ENCODE results near the gene TNFRSF4. TPM values are rescaled to one million over a fixed set of nuclear protein-coding genes. Genes with fewer than 3 reads are reported as not detected.

TNFRSF4 gene
- total RNA-seq, 1 donor from 2014 or later: 0.52 TPM

DNA sequence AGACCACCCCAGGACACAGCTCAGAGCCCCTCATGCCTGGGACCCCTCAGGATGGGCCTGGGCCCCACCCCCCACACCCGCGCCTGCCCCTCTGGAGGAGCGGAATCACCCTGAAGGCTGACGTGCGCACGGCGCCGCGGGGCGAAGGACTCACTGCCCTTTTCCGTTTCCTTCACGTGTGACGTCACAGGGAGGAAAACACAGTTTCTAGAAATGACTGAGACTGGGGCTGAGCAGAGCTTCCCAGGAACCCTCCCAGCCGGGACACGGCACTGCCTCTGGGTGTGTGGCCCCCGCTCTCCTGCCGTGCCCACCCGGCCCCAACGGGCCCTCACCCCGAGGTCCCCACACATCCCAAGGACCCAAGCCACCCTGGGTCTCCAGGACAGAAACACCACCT, 5.4 kb upstream of the TNFRSF4 start:
- Histone ChIP-seq H3K4me1 (ENCODE audit: control insufficient read depth in 3 of 3, insufficient read depth in 3 of 3, low read length in 3 of 3) (peaks cover 7 to 13% (median 9%) of the 10 kb centered on the region in 3 donors), H3K27me3 (ENCODE audit: control insufficient read depth in 3 of 3, insufficient read depth in 3 of 3, low read length in 3 of 3) (no peaks in the 10 kb centered on the region), H3K9ac (ENCODE audit: low read depth in 1 of 3, low read length in 3 of 3) (no peak overlapping the region), H3K4me3 (ENCODE audit: low read length in 3 of 3) (no peak overlapping the region), H3K36me3 (ENCODE audit: control insufficient read depth in 3 of 3, insufficient read depth in 3 of 3, low read length in 3 of 3) (peaks cover 50 to 60% (median 57%) of the 10 kb centered on the region in 3 donors), H3K27ac (ENCODE audit: low read depth, low read length) (no peak overlapping the region), H3K9me3 (ENCODE audit: control insufficient read depth in 3 of 3, low read length in 3 of 3) (no peaks in the 10 kb centered on the region)

DNA sequence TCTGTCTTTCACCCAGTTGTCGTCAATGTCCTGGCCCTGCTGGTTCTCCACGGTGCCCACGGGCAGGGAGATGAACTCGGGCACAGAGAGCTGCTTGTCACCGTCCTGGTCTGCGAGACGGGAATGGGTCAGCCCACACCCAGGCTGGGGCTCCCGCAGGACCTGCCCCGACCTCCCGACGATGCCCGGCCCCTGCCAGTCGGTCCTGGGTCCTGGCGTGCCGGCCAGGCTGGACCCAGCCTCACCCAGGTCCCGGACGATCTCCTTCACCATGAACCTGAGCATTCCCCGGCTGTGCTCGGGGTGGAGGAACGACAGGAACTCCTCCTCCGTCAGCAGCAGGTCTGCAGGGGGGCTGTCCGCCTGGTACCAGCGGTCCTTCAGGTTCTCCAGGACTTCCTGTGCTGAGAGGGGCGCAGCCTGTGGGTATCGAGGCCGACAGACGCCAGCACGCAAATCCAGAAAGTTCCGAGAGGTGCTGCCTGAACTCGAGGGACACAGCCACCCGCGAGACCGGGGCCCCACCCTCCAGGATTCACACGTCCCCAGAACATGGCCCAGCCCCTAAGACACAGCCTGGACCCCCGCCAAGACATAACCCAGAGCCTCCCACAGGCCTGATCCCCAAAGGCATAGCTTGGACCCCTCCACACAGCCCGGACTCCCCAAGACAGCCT, 4.7 kb upstream of the TNFRSF4 start:
- H3K36me3 ChIP-seq (ENCODE audit: control insufficient read depth in 3 of 3, insufficient read depth in 3 of 3, low read length in 3 of 3): peaks cover 50 to 60% (median 57%) of the 10 kb centered on the region in 3 donors

DNA sequence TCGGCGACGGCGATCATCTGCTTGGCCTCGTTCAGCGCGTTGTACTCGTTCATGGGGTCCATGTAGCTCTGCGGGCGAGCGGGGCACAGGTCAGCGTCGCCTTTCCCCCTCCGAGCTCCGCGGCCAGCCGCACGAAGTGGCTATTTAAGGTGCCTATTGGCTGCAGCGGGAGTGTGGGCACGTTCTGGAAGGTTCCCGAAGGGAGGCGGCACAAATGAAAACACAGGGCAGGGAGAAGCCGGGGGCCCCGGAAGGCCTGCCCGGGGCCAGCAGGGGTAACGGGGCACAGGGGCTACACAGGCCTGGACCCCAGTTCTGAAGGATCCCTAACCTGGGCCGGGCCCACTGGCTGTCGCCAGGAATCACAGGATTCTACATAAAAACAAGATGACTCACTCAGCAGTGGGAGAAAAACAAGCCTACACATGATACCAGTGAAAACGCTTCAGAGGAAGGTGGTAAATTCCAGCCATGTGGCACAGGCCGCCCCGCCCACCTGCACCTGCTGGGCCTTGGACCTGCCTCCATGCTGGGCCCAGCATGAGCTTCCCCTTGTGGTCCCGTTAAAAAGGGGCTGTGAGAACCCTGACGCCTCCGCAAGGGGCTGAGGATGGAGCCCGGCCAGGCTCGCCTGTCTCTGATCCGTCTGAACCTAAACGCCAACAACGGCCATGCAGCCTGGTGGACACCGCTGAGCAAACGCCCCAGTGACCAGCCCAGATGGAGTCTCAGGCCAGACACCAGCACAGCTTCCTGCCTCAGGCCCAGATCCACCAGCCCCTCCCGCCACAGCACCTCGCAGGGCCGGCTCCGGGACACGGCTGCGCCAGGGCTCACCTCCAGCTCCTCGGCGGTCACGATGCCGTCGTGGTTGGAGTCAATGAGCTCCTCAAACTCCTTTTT, 3.9 kb upstream of the TNFRSF4 start:
- Histone ChIP-seq H3K4me1 (ENCODE audit: control insufficient read depth in 3 of 3, insufficient read depth in 3 of 3, low read length in 3 of 3) (peaks cover 7 to 14% (median 13%) of the 10 kb centered on the region in 3 donors), H3K27ac (ENCODE audit: low read depth, low read length) (no peak overlapping the region), H3K36me3 (ENCODE audit: control insufficient read depth in 3 of 3, insufficient read depth in 3 of 3, low read length in 3 of 3) (peaks cover 44 to 54% (median 50%) of the 10 kb centered on the region in 3 donors), H3K9ac (ENCODE audit: low read depth in 1 of 3, low read length in 3 of 3) (no peak overlapping the region), H3K9me3 (ENCODE audit: control insufficient read depth in 3 of 3, low read length in 3 of 3) (no peaks in the 10 kb centered on the region), H3K27me3 (ENCODE audit: control insufficient read depth in 3 of 3, insufficient read depth in 3 of 3, low read length in 3 of 3) (no peaks in the 10 kb centered on the region), H3K4me3 (ENCODE audit: low read length in 3 of 3) (no peak overlapping the region)

More for the DNA sequence above, 4.7 kb upstream of the TNFRSF4 start:
- peaks cover 7 to 14% (median 9%) of the 10 kb centered on the region in 3 donors for H3K4me1 ChIP-seq (ENCODE audit: control insufficient read depth in 3 of 3, insufficient read depth in 3 of 3, low read length in 3 of 3)
- no peak overlapping the region for H3K9ac ChIP-seq (ENCODE audit: low read depth in 1 of 3, low read length in 3 of 3)
- H3K27ac ChIP-seq (ENCODE audit: low read depth, low read length): no peak overlapping the region
- no peak overlapping the region for H3K4me3 ChIP-seq (ENCODE audit: low read length in 3 of 3)
- no peaks in the 10 kb centered on the region for H3K27me3 ChIP-seq (ENCODE audit: control insufficient read depth in 3 of 3, insufficient read depth in 3 of 3, low read length in 3 of 3)
- H3K9me3 ChIP-seq (ENCODE audit: control insufficient read depth in 3 of 3, low read length in 3 of 3): no peaks in the 10 kb centered on the region

DNA sequence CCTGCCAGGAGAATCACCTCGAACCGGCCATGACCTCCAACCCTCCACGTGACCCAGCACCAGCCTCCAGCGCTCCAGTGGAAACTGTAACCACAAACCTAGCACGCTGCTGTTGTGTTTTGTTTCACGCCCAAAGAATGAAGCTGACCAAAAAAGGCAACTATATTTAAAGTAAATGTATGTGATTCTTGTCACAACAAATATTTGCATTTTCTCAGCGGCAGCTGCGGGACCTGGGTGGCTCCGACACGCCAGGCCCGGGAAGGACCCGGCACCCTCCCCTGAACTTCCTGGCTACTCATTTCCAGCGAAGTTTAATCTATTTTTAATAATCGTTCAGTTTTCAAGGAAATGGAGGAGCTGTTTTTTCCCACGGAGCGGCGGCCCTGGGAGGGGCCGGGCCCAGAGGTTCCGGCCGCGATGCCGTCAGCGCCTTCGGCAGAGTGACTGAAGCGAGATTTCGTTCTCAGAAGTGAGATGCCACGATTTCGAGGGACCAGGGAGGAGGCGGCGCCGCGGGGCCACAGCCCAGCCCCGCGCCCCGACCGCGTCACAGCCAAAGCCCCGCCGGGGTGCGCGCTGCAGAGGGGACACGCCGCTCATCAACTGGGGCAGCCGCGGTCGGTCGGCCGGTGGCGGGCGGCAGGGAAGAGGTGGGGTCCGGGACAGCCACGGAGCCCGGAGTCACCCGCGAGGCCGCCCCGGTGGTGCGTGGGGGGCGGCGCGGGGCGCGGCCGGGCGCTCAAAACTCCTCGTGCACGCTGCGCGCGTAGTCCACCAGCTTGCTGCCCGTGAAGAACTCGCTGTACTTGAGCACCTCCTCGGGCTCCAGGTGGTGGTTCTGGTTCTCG, 3.0 kb upstream of the TNFRSF4 start:
- Histone ChIP-seq H3K4me3 (ENCODE audit: low read length in 3 of 3) (no peak overlapping the region), H3K27me3 (ENCODE audit: control insufficient read depth in 3 of 3, insufficient read depth in 3 of 3, low read length in 3 of 3) (no peaks in the 10 kb centered on the region), H3K36me3 (ENCODE audit: control insufficient read depth in 3 of 3, insufficient read depth in 3 of 3, low read length in 3 of 3) (peaks cover 38 to 45% (median 43%) of the 10 kb centered on the region in 3 donors), H3K9me3 (ENCODE audit: control insufficient read depth in 3 of 3, low read length in 3 of 3) (no peaks in the 10 kb centered on the region), H3K4me1 (ENCODE audit: control insufficient read depth in 3 of 3, insufficient read depth in 3 of 3, low read length in 3 of 3) (peaks cover 7 to 14% (median 13%) of the 10 kb centered on the region in 3 donors), H3K9ac (ENCODE audit: low read depth in 1 of 3, low read length in 3 of 3) (no peak overlapping the region), H3K27ac (ENCODE audit: low read depth, low read length) (peak overlapping the region; percentile 30)

DNA sequence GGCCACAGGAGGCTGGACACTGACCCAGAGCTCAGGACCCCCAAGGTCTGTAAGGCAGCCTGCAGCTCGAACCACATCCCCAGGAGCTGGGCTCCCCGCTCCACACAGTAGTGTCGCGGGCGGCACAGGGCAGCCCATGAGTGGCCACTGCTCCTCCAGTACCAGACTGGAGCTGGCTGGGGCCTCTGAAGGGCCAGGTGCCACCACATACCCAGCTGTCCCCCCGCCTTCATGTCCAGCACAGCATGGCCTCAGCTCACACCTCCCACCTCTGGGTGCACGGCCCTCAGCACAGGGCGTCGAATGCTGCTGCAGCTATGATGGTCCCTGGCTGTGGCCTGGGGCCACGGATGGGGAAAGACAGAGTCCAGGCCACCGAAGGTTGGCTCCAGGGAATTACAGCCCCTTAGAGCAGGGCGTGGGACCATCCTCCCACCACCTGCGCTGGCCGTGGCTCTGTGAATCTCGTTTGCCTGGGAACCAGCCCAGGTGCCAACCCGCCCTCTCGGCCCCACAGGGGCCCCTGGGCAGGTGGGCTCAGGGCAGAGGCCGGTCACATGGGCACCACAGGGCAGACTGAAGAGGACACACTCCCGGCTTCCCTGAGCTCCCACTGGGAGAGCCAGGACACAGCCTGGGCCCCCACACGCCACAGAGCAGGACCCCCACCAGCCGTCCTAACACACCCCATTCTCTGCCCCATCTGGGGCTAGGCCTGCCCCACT, 2.1 kb upstream of the TNFRSF4 start:
- Histone ChIP-seq H3K4me1 (ENCODE audit: control insufficient read depth in 3 of 3, insufficient read depth in 3 of 3, low read length in 3 of 3) (peaks cover 7 to 14% (median 13%) of the 10 kb centered on the region in 3 donors), H3K9me3 (ENCODE audit: control insufficient read depth in 3 of 3, low read length in 3 of 3) (no peaks in the 10 kb centered on the region), H3K36me3 (ENCODE audit: control insufficient read depth in 3 of 3, insufficient read depth in 3 of 3, low read length in 3 of 3) (peaks cover 30 to 37% (median 35%) of the 10 kb centered on the region in 3 donors), H3K27me3 (ENCODE audit: control insufficient read depth in 3 of 3, insufficient read depth in 3 of 3, low read length in 3 of 3) (no peaks in the 10 kb centered on the region), H3K4me3 (ENCODE audit: low read length in 3 of 3) (no peak overlapping the region), H3K9ac (ENCODE audit: low read depth in 1 of 3, low read length in 3 of 3) (no peak overlapping the region), H3K27ac (ENCODE audit: low read depth, low read length) (peak overlapping the region; percentile 30)

DNA sequence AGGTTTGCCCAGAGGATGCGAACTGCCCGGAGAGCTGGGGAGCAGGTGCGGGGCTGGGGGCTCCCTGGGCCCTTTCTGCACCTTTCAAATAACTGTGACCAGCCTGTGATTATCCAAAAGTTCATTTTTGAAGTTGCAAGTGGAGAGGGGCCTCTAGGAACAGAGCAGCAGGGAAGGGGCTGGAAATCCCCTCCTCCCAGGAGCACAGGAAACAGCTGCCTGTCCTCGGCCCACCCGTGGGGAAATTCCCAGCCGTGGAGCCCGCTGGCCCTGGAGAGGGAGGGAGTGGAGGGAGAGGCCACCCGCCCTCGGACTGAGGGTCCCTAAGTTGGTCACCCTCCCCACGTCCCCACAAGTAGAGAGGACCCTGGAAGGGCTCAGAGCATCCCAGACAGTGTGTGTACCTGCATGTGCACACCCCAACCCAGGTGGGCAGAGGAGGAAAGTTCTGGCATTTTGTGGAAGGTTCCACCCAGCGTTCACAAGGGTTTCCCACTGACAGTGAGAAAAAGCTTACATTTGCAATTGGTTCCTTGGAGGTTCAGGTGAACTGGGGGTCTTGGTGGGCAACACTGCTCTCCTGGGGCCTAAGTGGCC, 1.2 kb upstream of the TNFRSF4 start:
- peaks cover 22 to 34% (median 26%) of the 10 kb centered on the region in 3 donors for H3K36me3 ChIP-seq (ENCODE audit: control insufficient read depth in 3 of 3, insufficient read depth in 3 of 3, low read length in 3 of 3)
- no peaks in the 10 kb centered on the region for H3K27me3 ChIP-seq (ENCODE audit: control insufficient read depth in 3 of 3, insufficient read depth in 3 of 3, low read length in 3 of 3)
- no peak overlapping the region for H3K4me3 ChIP-seq (ENCODE audit: low read length in 3 of 3)
- no peaks in the 10 kb centered on the region for H3K9me3 ChIP-seq (ENCODE audit: control insufficient read depth in 3 of 3, low read length in 3 of 3)
- H3K27ac ChIP-seq (ENCODE audit: low read depth, low read length): no peak overlapping the region
- H3K4me1 ChIP-seq (ENCODE audit: control insufficient read depth in 3 of 3, insufficient read depth in 3 of 3, low read length in 3 of 3): peaks cover 7 to 14% (median 13%) of the 10 kb centered on the region in 3 donors
- H3K9ac ChIP-seq (ENCODE audit: low read depth in 1 of 3, low read length in 3 of 3): peak overlapping the region in 1 of 3 donors; percentile 25

DNA sequence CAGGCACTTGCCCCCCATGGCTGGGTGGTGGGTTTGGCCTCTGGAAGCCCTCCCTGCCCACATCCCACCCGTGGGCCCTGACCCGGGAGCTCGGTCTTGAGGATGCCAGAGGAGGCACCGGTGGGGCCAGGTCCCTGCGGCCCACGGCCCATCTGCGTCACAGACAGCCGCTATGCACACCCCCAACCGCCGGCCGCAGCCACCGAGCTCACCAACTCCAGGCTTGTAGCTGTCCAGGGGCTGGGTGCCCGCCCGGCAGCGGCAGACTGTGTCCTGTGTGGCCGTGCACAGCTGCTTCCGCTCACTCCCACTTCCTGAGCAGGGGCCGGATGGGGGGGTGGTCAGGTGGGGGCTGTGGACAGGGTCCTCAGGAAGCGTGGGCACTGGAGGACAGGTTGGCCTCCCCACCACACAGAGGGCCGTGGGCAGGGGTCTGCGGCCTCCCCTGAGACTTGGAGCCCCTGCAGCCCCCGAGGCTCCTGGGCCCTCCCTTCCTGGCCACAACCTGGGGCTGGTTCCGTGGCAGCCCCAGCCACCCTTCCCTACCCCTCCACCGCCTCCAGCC, 1.1 kb downstream of the TNFRSF4 start:
- Histone ChIP-seq H3K27me3 (ENCODE audit: control insufficient read depth in 3 of 3, insufficient read depth in 3 of 3, low read length in 3 of 3) (peaks cover 4 to 5% (median 4%) of the 10 kb centered on the region in 3 donors), H3K27ac (ENCODE audit: low read depth, low read length) (no peak overlapping the region), H3K4me1 (ENCODE audit: control insufficient read depth in 3 of 3, insufficient read depth in 3 of 3, low read length in 3 of 3) (peaks cover 11 to 20% (median 17%) of the 10 kb centered on the region in 3 donors), H3K9ac (ENCODE audit: low read depth in 1 of 3, low read length in 3 of 3) (peak overlapping the region in 1 of 3 donors; percentile 45), H3K4me3 (ENCODE audit: low read length in 3 of 3) (peak overlapping the region in 1 of 3 donors; percentile 32), H3K36me3 (ENCODE audit: control insufficient read depth in 3 of 3, insufficient read depth in 3 of 3, low read length in 3 of 3) (peaks cover 8 to 17% (median 8%) of the 10 kb centered on the region in 3 donors), H3K9me3 (ENCODE audit: control insufficient read depth in 3 of 3, low read length in 3 of 3) (no peaks in the 10 kb centered on the region)

DNA sequence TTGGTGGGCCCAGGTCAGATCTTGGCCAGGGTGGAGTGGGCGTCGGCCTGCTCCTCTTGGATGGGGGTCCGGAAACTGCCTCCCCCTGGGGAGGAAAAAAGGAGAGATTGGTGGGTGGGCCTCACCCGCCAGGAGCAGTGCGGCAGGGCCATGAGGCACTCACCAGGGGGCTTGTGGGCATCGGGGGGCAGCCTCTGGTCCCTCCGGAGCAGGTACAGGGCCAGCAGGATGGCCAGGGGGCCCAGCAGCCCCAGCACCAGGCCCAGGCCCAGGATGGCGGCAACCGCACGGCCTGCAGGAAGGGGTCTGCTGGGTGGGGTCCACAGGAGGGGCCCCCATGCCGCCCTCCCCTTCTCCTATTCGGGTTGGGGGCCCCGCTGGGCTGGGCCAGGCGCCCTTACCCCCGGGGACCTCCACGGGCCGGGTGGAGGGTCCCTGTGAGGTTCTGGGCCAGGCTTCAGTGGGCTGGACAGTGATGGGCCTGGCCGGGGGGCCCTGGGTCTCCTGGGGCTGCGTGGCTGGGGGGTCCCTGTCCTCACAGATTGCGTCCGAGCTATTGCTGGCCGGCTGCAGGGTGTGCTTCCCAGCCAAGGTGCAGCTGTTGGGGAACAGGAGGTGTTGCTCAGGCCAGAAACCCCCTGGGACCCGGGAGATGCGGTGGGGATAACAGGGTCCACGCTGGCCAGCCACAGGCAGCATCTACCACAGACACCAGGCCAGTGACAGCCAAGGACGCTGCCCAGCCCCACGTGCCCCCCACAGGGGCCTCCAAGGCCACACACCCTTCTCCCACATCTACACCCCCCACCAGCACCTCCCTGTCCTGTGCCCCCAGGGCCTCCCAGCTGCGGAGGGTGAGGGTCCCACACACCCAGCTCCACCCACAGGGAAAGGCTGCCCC, 2.2 kb downstream of the TNFRSF4 start:
- Histone ChIP-seq H3K27ac (ENCODE audit: low read depth, low read length) (no peak overlapping the region), H3K27me3 (ENCODE audit: control insufficient read depth in 3 of 3, insufficient read depth in 3 of 3, low read length in 3 of 3) (peaks cover 13 to 15% (median 15%) of the 10 kb centered on the region in 3 donors), H3K9me3 (ENCODE audit: control insufficient read depth in 3 of 3, low read length in 3 of 3) (no peaks in the 10 kb centered on the region), H3K9ac (ENCODE audit: low read depth in 1 of 3, low read length in 3 of 3) (no peak overlapping the region), H3K4me1 (ENCODE audit: control insufficient read depth in 3 of 3, insufficient read depth in 3 of 3, low read length in 3 of 3) (peaks cover 11 to 21% (median 16%) of the 10 kb centered on the region in 3 donors), H3K4me3 (ENCODE audit: low read length in 3 of 3) (no peak overlapping the region), H3K36me3 (ENCODE audit: control insufficient read depth in 3 of 3, insufficient read depth in 3 of 3, low read length in 3 of 3) (peaks cover 3 to 10% (median 8%) of the 10 kb centered on the region in 3 donors)

Measured in skeletal muscle tissue (tissue), 4 donors.